GM20000 (cell line): ENCODE data around the gene PITPNM1.

Source experiments
- DNase-seq: peaks from one replicate; pipeline ENCODE4 v3.0.0; 2012; ENCODE audit warnings: low spot score
- CTCF ChIP-seq: IDR thresholded peaks from 2 replicates; pipeline ENCODE4 v1.5.1; 2012; ENCODE audit warnings: mild to moderate bottlenecking, control low read depth; ENCODE audit errors: extremely low read depth, missing control alignments

PITPNM1 gene

GRCh38 chr11:67500831-67501715 lies 4.1 kb downstream of the PITPNM1 start:
- no peak for DNase-seq
- TF ChIP-seq CTCF = no peak

GRCh38 chr11:67500484-67500821 lies 4.7 kb downstream of the PITPNM1 start:
- no peak for TF ChIP-seq CTCF

GRCh38 chr11:67499808-67500483 lies 5.2 kb downstream of the PITPNM1 start:
- no peak for DNase-seq
- TF ChIP-seq CTCF = no peak

More at GRCh38 chr11:67500484-67500821, 4.7 kb downstream of the PITPNM1 start:
- no peak for DNase-seq

GRCh38 chr11:67498544-67498972 lies 6.6 kb downstream of the PITPNM1 start:
- no peak for DNase-seq
- no peak for TF ChIP-seq CTCF

GRCh38 chr11:67497656-67498291 lies 7.4 kb downstream of the PITPNM1 start:
- no peak for DNase-seq
- no peak for TF ChIP-seq CTCF

- no peak for DNase-seq
- TF ChIP-seq CTCF = no peak
Measured at GRCh38 chr11:67496113-67496512, 9.1 kb downstream of the PITPNM1 start.
